HG03139 (cell line): ENCODE data around the gene ZNF324B.
"Not testable (repeated sequence)": the region's sequence is repeated elsewhere in the genome, so short reads cannot be mapped to it uniquely, and the experiment has no call there.

Source experiments
- ATAC-seq: cut with Tn5 transposase; IDR thresholded peaks from one replicate; pipeline ENCODE4 v1.9.1; 2021; ENCODE audit not compliant: unreplicated experiment

ZNF324B gene

DNA sequence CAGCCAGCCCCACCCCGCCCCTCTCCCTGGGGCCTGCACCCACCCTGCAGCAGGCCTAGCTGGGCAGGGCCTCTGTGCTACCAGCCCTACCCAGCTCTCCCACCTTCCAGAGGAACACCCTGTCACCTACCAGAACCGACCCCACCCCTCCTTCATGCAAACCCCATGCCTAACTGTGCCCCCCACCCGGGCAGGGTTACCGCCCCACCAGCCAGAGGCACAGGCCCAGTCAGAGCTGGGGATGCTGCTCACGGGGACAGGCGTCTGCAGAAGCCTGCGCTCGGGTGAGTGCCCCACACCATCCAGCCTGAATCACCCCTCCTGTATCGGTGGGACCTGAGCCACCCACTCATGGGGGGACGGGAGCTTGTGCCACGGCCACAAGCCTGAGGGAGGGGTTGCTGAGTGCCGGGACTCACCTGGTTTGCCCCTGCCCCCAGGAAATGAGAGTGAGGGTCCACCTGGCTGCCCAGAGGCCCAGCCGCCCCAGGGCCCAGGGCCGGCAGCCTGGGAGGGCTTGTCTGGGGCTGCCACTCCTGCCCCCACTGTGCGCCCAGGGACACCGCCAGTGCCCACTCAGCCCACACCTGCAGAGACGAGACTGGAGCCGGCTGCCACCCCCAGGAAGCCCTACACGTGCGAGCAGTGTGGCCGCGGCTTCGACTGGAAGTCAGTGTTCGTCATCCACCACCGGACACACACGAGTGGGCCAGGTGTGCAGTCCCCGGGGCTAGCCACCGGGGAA, 28.5 kb downstream of the ZNF324B start:
- no peak for ATAC-seq

DNA sequence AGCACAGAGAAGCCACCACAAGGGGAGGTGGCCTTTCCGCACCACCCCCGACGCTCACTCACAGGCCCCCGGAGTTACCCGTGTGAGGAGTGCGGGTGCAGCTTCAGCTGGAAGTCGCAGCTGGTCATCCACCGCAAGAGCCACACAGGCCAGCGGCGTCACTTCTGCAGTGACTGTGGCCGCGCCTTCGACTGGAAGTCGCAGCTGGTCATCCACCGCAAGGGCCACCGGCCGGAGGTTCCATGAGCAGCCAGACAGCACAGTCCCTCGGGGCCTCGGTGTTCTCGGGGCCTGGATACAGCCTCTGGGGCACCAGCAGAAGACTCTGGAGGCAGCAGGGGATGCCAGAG, 29.0 kb downstream of the ZNF324B start:
- no peak for ATAC-seq

DNA sequence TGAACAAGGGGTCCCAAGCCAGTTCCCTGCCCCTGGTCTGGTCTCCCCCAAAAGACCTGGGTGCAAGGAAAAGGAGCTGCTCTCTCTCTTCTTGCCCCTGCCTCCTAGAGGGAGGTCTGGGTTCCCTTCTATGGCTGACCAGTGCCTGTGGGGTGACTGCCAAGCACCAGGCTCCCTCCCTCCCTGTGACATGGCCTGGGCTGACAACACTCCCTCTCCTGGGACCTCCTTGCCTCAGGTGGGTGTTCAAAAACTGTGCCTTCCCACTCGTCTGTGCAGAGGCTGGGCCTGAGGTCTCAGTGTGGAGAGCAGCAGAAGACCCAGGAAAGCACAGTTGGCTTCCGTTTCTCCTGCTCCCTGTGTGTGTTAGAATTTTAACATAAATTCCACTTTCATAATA, 29.4 kb downstream of the ZNF324B start:
- no peak for ATAC-seq

DNA sequence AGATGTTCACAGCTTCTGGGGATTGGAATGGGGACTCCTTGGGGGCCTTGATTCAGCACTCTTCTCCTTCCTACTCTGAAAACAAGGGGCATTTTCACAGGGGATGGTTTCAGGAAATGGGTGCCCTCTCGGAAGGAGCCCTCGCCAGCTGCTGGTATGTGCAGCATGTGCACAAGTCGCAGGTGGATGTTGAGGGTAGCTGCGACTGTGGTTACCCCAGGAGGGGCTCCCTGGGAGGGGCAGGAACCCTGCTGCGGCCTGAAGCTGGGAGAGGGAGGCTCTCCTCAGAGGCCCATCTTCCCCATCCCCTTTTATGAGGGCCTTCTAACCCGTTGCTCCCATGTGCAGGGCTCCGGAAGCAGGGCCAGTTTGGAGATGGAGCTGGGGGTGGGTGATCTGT, 30.9 kb downstream of the ZNF324B start:
- no peak for ATAC-seq

DNA sequence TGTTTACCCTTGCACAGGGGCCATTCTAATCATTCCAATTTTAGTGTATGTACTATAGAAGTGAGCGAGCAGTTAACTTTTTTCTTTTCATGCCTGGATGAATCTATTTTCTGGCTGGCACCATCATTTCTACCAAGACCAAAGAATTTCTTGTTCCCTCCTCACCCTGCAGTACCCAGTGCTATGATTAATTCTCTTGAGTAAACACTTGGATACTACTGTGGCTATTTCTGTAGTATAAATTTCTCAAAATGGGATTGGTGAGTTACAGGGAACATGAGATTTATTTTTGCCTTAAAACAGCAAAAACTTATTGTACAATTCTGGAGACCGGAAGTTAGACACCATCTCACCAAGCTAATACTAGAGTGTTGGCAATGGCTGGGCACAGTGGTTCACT, 32.4 kb downstream of the ZNF324B start:
- no peak for ATAC-seq

DNA sequence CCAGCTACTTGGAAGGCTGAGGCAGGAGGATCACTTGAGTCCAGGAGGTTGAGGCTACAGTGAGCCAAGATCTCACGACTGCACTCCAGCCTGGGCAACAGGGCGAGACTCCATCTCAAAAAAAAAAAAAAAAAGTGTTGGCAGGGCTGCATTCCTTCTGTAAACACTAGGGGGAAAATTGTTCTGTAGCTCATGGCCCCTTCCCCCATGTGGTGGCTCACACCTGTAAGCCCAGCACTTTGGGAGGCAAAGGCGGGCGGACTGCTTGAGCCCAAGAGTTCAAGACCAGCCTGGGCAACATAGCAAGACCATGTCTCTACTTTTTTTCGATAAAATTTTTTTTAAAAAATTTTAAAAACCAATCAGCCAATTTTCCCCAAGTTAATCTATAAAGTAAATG, 32.9 kb downstream of the ZNF324B start:
- ATAC-seq, result not testable (repeated sequence)

DNA sequence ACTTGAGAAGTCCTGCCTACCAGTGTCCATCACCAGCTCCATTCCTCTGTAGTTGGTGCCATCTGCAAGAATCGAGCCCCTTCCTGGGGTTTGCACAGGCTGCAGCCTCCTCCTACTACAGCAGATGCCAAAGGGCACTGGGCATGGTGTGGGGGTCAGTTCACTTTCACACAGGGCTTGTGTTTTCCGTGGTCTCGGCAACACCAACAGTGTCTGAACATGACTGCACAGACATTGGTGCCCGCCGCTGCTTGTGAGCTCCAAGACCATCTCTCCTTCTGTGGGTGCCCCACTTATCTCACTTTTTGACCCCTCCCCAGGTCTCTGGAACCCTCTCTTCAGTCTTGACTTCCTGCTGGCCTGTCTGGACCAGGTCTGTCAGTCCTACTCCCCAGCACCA, 40.0 kb downstream of the ZNF324B start:
- no peak for ATAC-seq

DNA sequence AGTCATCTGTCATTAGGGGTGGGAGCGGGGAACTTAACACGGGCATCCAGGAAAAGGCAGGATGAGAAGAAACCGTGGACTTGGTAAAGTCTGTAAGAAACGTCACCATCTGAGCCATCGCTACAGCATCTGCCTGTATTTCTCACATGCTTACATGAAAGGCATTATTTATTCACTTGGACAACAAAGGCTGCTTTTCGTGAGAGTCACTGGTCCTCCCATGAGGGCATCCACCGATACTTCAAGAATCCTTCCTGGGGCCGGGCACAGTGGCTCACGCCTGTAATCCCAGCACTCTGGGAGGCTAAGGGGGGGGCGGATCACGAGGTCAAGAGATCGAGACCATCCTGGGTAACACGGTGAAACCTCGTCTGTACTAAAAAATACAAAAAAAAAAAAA, 40.8 kb downstream of the ZNF324B start:
- no peak for ATAC-seq

DNA sequence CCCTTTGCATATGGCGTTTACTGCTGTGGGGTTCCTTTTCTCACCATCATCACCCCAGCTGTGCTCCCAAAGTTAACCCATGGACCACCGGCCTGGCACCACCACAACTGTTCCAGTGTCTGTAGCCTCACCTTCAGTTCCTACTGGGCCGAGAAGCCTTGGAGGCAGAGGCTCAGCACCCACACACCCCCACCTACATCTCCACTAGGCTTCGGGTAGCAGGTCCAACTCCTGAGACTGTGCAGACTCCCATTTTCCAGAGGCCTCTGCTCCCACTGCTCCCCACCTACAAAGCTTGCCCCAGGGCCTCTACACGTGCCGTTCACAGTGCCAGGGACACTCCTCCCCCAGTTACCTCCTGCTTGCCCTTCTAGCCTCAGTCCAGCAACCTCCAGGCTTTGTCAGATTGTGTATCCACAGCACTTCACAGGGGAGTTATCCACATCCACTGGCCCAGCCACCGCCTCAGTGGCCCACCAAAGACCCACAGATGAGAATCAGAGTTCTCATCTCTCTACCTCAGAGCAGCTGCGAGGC, 46.3 kb downstream of the ZNF324B start:
- ATAC-seq, result no peak

DNA sequence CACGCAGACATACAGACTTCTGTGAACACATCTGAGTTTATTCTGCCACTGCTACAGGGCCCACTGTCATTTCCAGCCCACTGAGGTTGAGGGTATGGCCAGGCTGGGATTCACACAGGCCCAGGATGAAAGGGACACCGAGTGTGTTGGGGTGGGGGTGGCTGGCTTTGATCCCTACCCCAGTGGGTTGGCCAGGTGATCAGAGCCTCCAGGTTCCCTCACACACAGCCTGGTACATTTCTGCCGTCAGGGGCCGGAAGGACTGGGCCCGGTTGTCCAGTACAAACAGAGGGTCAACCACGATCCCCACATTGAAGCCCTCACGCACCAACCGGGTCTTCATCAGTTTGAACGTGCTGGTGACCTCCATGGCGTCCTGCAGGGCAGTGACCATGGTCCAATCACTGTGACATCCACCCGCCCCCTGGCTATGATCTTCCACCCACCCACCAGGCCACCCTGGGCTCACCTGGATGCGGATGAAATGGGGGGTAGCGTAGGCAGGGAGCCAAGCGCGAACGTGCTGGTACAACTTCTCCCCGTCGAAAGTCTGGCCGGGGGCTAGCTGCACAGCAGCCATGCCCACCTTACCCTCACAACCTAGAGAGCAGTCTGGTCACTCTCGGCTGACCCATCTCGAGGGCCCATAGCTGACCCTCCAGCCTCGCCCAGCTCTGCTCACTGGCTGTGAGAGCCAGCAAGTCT, 47.0 kb downstream of the ZNF324B start:
- ATAC-seq, result no peak

DNA sequence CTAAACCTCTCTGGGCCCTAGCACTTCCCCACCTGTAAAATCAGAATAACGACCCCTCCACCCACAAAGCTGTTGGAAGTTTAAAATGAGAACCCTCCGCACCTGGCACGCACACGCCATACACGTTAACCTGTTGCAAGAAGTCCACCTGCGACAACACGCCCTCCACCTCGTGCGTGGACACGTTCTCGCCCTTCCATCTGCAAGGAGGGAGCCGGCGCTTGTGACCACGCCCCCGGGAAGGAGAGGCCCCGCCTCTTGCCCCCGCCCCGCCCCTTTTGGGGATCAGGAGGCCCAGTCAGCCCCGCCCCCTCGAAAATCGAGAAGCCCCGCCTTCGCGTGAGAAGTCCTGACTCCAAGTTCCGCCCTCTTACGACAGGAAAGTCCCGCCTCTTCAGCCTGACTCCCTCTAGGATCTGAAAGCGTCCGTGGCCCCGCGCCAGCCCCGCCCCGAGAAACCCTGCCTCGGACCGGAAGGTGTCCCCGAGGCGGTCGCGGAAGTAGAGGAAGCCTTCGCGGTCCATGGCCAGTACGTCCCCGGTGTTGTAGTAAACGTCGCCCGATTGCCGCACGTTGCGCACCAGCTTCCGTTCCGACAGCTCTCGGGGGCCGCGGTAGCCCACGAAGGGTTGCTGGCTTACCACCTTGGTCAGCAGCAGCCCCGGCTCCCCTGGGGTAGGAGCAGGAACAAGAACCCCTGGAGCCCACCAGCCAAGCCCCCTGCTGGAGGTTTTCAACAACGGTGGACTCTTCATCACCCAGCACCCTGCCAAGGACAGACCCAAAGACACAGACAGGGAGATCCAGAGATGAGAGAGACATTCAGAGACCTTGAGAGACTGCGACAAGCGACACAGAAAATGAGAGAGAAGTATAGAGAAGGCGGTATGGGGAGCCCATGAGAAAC, 47.9 kb downstream of the ZNF324B start:
- ATAC-seq, result peak; percentile 86

DNA sequence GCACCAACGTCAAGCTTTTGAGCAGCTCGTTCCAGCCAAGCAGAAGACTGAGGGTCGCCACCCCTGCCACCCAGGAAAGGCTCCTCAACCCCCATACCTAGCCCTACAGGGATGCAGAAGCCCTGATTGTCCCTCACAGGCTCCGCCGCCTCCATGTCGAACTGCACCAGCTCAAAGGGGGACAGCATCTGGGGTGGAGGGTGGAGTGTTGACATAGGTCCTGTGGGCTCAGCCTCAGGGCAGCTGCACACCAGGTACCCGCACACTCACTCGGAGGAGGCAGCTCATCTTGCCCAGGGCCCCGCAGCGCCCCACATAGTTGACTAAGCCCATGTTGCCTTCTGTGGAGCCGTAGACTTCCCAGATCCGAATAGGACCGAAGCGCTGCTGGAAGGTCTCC, 48.8 kb downstream of the ZNF324B start:
- no peak for ATAC-seq
